ENCODE measurements around the gene HK2. TPM values are rescaled to one million over a fixed set of nuclear protein-coding genes. Genes with fewer than 3 reads are reported as not detected.

HK2 gene
- total RNA-seq, 2 experiments from 2014 or later, result 7.7 to 8.9 TPM

- H3K9me3 Mint-ChIP-seq, result no peaks in the 10 kb centered on the region
- Histone ChIP-seq H3K9me3 (ENCODE audit: control insufficient read depth in 1 of 2, insufficient read depth in 1 of 2, low read length in 2 of 2) (no peaks in the 10 kb centered on the region), H3K4me3 (ENCODE audit: low read length) (no peak overlapping the region), H3K4me1 (ENCODE audit: insufficient read depth, low read length) (no peaks in the 10 kb centered on the region), H3K27me3 (ENCODE audit: control insufficient read depth in 1 of 2, insufficient read depth in 2 of 2, low read length in 2 of 2) (no peaks in the 10 kb centered on the region), H3K27ac (ENCODE audit: low read depth in 1 of 2, low read length in 2 of 2) (no peak overlapping the region), H3K36me3 (ENCODE audit: insufficient read depth, low read length) (no peaks in the 10 kb centered on the region)
- no peaks in the 10 kb centered on the region for H3K36me3 Mint-ChIP-seq (ENCODE audit: low read depth)
- CTCF ChIA-PET, result no interaction called here
- no peak for TF ChIP-seq CTCF (IDR thresholded peaks at IDR 0.05)
- intact Hi-C loops (cut with DNase I, micrococcal nuclease), result no loop called here
- DNase-seq (no peak), ATAC-seq (ENCODE audit: poor library complexity) (no peak)
- POLR2A ChIA-PET, result no interaction called here
- H3K27me3 Mint-ChIP-seq, result peaks cover 5% of the 10 kb centered on the region
- no peak overlapping the region for H3K4me3 Mint-ChIP-seq
- H3K27ac Mint-ChIP-seq, result no peak overlapping the region
- no peaks in the 10 kb centered on the region for H3K4me1 Mint-ChIP-seq (ENCODE audit: low read depth)
Observed at GRCh38 chr2:74806355-74806839, 27.5 kb upstream of the HK2 start.

- H3K27ac ChIP-seq (ENCODE audit: low read depth in 1 of 2, low read length in 2 of 2), result no peak overlapping the region
- Mint-ChIP-seq H3K9me3 (no peaks in the 10 kb centered on the region), H3K4me1 (ENCODE audit: low read depth) (no peaks in the 10 kb centered on the region), H3K4me3 (no peak overlapping the region), H3K36me3 (ENCODE audit: low read depth) (no peaks in the 10 kb centered on the region), H3K27ac (no peak overlapping the region), H3K27me3 (peaks cover 5% of the 10 kb centered on the region)
- CTCF ChIA-PET, result no interaction called here
- POLR2A ChIA-PET, result no interaction called here
- H3K4me1 ChIP-seq (ENCODE audit: insufficient read depth, low read length), result no peaks in the 10 kb centered on the region
- no peaks in the 10 kb centered on the region for H3K27me3 ChIP-seq (ENCODE audit: control insufficient read depth in 1 of 2, insufficient read depth in 2 of 2, low read length in 2 of 2)
- ATAC-seq (ENCODE audit: poor library complexity), result no peak
- no peaks in the 10 kb centered on the region for H3K9me3 ChIP-seq (ENCODE audit: control insufficient read depth in 1 of 2, insufficient read depth in 1 of 2, low read length in 2 of 2)
- no peak for TF ChIP-seq CTCF (IDR thresholded peaks at IDR 0.05)
- intact Hi-C loops (cut with DNase I, micrococcal nuclease), result no loop called here
- H3K36me3 ChIP-seq (ENCODE audit: insufficient read depth, low read length), result no peaks in the 10 kb centered on the region
- DNase-seq, result peak in 2 of 14 experiments; percentile 26 to 29
- H3K4me3 ChIP-seq (ENCODE audit: low read length), result no peak overlapping the region
Observed at GRCh38 chr2:74806920-74807319, 27.0 kb upstream of the HK2 start.

GRCh38 chr2:74812787-74813590, 20.9 kb upstream of the HK2 start:
- Mint-ChIP-seq H3K27ac (no peak overlapping the region), H3K36me3 (ENCODE audit: low read depth) (no peaks in the 10 kb centered on the region), H3K27me3 (peaks cover 5% of the 10 kb centered on the region), H3K4me1 (ENCODE audit: low read depth) (peaks cover 9% of the 10 kb centered on the region), H3K4me3 (no peak overlapping the region), H3K9me3 (no peaks in the 10 kb centered on the region)
- no peak for TF ChIP-seq CTCF (IDR thresholded peaks at IDR 0.05)
- Histone ChIP-seq H3K27ac (ENCODE audit: low read depth in 1 of 2, low read length in 2 of 2) (no peak overlapping the region), H3K9me3 (ENCODE audit: control insufficient read depth in 1 of 2, insufficient read depth in 1 of 2, low read length in 2 of 2) (no peaks in the 10 kb centered on the region), H3K4me3 (ENCODE audit: low read length) (no peak overlapping the region), H3K36me3 (ENCODE audit: insufficient read depth, low read length) (no peaks in the 10 kb centered on the region), H3K4me1 (ENCODE audit: insufficient read depth, low read length) (peaks cover 2% of the 10 kb centered on the region), H3K27me3 (ENCODE audit: control insufficient read depth in 1 of 2, insufficient read depth in 2 of 2, low read length in 2 of 2) (no peaks in the 10 kb centered on the region)
- ChIA-PET CTCF (no interaction called here), POLR2A (no interaction called here)
- intact Hi-C loops (cut with DNase I, micrococcal nuclease), result no loop called here
- DNase-seq, result no peak
- no peak for ATAC-seq (ENCODE audit: poor library complexity)

All from CD4-positive, alpha-beta T cell (primary cell).